Smooth muscle cell (in vitro differentiated cells): ENCODE results near the gene SLC35D3. TPM values are rescaled to one million over a fixed set of nuclear protein-coding genes. Genes with fewer than 3 reads are reported as not detected.

Experiments
- DNase-seq: peaks from one replicate; lab custom pipeline; 2025; ENCODE audit not compliant: unreplicated experiment; lab: John Stamatoyannopoulos, UW
- H2AFZ ChIP-seq: fragments of 200-600 bp; sonication (generic); 2 replicates; pipeline ENCODE4 v1.6.0; 2016; ENCODE audit warnings: antibody characterized with exemption, low read depth, mild to moderate bottlenecking
- H3F3A ChIP-seq: fragments of 200-600 bp; sonication (generic); 2 replicates; pipeline ENCODE4 v1.6.0; 2017; ENCODE audit warnings: antibody characterized with exemption, low read depth
- H3K27ac ChIP-seq: fragments of 200-600 bp; sonication (generic); 2 replicates; pipeline ENCODE4 v1.5.1; 2016; ENCODE audit warnings: low read depth, mild to moderate bottlenecking
- H3K27me3 ChIP-seq: fragments of 200-600 bp; sonication (generic); 2 replicates; pipeline ENCODE4 v1.6.1; 2016; ENCODE audit warnings: low read depth, mild to moderate bottlenecking
- H3K36me3 ChIP-seq: fragments of 200-600 bp; sonication (generic); 2 replicates; pipeline ENCODE4 v1.5.1; 2016; ENCODE audit warnings: low read depth
- H3K4me1 ChIP-seq: fragments of 200-600 bp; sonication (generic); 2 replicates; pipeline ENCODE4 v1.5.1; 2016; ENCODE audit warnings: low read depth
- H3K4me2 ChIP-seq: fragments of 200-600 bp; sonication (generic); 2 replicates; pipeline ENCODE4 v1.6.0; 2016; ENCODE audit warnings: mild to moderate bottlenecking
- H3K4me3 ChIP-seq: fragments of 200-600 bp; sonication (generic); 2 replicates; pipeline ENCODE4 v1.5.1; 2016; ENCODE audit warnings: mild to moderate bottlenecking
- H3K79me2 ChIP-seq: fragments of 200-600 bp; sonication (generic); 2 replicates; pipeline ENCODE4 v1.6.0; 2016; ENCODE audit warnings: low read depth, mild to moderate bottlenecking
- H3K9ac ChIP-seq: fragments of 200-600 bp; sonication (generic); 2 replicates; pipeline ENCODE4 v1.6.0; 2016; ENCODE audit warnings: low read depth
- H3K9me3 ChIP-seq: fragments of 200-600 bp; sonication (generic); replicated peaks from 2 replicates; pipeline ENCODE4 v1.5.1; 2016; ENCODE audit warnings: low read depth
- H4K20me1 ChIP-seq: fragments of 200-600 bp; sonication (generic); 2 replicates; pipeline ENCODE4 v1.6.0; 2016; ENCODE audit warnings: low read depth
- whole genome bisulfite sequencing: methylation state at CpG from one replicate; pipeline ENCODE4 v1.1.7; 2016; ENCODE audit warnings: low lambda C conversion rate; 5-methylcytosine and 5-hydroxymethylcytosine counted together
- polyA plus RNA-seq: library from polyadenylated mRNA; unstranded; fragments of >200 nt; fragmentation: Nextera tagmentation; extraction: Ambion mirVana; gene quantifications from 2 replicates; pipeline ENCODE4 v1.2.1, GENCODE V29; 2016
- total RNA-seq: library from RNA; depleted of rRNA; stranded (reverse); fragments of >200 nt; gene quantifications from 2 replicates; pipeline ENCODE4 v1.2.3, GENCODE V29; 2014
- TF ChIP-seq, protein P1 (sequence below): fragments of 200-600 bp; sonication (generic); IDR thresholded peaks from 2 replicates; pipeline ENCODE4 v1.5.1; 2017; ENCODE audit warnings: borderline replicate concordance, mild to moderate bottlenecking, antibody characterized with exemption; ENCODE audit not compliant: insufficient read depth, poor library complexity, severe bottlenecking

Gene SLC35D3
- total and polyA plus RNA-seq, 2 experiments from 2014 or later = not detected

DNA sequence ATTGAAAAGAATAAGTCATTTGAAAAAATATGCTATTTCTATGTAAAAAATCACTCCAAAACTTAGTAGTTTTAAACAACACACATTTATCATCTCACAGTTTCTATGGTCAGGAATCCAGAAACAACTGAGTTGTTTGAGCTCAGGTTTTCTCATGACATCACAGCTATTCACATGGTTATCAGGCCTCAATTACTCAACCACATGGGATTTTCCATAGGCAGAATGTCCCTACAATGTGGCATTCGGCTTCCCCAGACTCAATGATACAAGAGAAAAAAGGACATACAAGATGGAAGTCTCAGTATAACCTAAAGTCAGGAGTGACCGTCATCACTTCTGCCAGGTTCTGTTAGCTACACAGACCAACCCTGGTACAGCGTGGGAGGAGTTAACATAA, 3.4 kb upstream of the SLC35D3 start:
- no peaks in the 10 kb centered on the region for H3F3A ChIP-seq
- no peak overlapping the region for H3K4me3 ChIP-seq
- H3K4me1 ChIP-seq = peaks cover 18% of the 10 kb centered on the region
- H2AFZ ChIP-seq = no peak overlapping the region
- H3K9me3 ChIP-seq = no peaks in the 10 kb centered on the region
- H3K4me2 ChIP-seq = no peak overlapping the region
- DNase-seq = no peak
- H3K9ac ChIP-seq = no peak overlapping the region
- peaks cover 58% of the 10 kb centered on the region for H3K27me3 ChIP-seq
- TF ChIP-seq, protein P1, sequence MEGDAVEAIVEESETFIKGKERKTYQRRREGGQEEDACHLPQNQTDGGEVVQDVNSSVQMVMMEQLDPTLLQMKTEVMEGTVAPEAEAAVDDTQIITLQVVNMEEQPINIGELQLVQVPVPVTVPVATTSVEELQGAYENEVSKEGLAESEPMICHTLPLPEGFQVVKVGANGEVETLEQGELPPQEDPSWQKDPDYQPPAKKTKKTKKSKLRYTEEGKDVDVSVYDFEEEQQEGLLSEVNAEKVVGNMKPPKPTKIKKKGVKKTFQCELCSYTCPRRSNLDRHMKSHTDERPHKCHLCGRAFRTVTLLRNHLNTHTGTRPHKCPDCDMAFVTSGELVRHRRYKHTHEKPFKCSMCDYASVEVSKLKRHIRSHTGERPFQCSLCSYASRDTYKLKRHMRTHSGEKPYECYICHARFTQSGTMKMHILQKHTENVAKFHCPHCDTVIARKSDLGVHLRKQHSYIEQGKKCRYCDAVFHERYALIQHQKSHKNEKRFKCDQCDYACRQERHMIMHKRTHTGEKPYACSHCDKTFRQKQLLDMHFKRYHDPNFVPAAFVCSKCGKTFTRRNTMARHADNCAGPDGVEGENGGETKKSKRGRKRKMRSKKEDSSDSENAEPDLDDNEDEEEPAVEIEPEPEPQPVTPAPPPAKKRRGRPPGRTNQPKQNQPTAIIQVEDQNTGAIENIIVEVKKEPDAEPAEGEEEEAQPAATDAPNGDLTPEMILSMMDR = no peak
- no peaks in the 10 kb centered on the region for H3K79me2 ChIP-seq
- 77% methylated on average over 3 of the region's 3 CpGs for WGBS
- no peak overlapping the region for H3K27ac ChIP-seq
- H3K36me3 ChIP-seq = no peaks in the 10 kb centered on the region
- no peaks in the 10 kb centered on the region for H4K20me1 ChIP-seq

DNA sequence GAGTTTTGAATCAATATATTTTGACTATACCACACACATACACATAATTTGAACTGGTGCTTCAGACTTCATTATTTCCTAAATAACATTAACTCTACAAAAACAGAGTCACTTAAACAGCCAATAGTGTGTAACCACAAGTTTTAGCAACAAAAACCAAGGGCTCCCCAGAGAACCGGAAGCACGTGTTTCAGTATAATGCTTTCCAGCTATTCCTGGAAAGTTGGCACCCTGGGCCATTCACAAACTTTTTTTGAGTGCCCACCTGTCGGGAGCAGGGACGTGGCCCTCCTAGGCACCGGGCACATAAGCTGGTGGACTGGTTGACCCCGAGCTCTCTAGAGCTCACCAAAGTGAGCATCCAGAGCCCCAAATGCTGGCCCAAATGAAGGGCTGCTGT, 1.9 kb upstream of the SLC35D3 start:
- Histone ChIP-seq H3F3A (no peaks in the 10 kb centered on the region), H3K79me2 (no peaks in the 10 kb centered on the region), H3K9ac (no peak overlapping the region), H3K27ac (no peak overlapping the region), H4K20me1 (no peaks in the 10 kb centered on the region), H2AFZ (no peak overlapping the region), H3K4me3 (peak overlapping the region; percentile 60), H3K4me1 (peaks cover 18% of the 10 kb centered on the region), H3K27me3 (peaks cover 73% of the 10 kb centered on the region), H3K9me3 (no peaks in the 10 kb centered on the region), H3K4me2 (peak overlapping the region; percentile 98), H3K36me3 (no peaks in the 10 kb centered on the region)
- WGBS = 57% methylated on average over 6 of the region's 6 CpGs
- DNase-seq = no peak
- TF ChIP-seq, protein P1 = no peak

DNA sequence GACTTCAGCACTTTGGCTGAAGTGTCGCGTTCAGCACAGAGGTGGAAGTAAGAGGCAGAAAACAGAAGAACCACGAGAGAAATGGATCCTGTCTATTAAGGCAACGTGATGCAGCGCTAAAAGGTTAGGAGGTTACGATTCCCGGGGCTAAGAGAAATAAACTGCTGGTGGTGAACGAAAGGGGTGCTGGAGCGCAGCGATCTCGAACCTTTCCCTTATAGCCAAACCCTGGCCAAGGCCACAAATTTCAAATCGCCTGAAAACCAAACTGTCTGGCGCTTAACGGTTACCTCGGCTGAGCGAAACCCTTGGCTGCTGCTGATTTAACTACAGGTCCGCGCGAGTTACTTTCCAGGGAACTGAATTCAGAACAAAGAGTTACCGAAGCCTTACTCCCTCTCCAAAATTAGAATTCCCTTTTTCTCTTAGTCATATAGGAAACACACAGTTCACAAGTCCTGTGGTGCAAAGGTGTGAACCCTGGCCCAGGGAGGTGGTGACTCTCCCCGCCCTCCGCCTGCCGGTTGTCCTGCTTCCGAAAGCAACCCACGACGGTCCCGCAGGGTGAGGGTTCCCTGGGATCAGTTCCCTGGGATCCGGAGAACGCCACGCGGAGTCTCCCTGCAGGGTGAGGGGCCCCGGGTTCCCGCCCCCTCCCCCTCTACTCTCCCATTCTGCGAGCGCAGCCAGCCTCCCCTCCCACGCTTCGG, 1.3 kb upstream of the SLC35D3 start:
- Histone ChIP-seq H3K4me2 (peak overlapping the region; percentile 98), H3K79me2 (no peaks in the 10 kb centered on the region), H3K36me3 (no peaks in the 10 kb centered on the region), H3F3A (no peaks in the 10 kb centered on the region), H2AFZ (peak overlapping the region; percentile 62), H3K4me3 (peak overlapping the region; percentile 60), H4K20me1 (no peaks in the 10 kb centered on the region), H3K9me3 (no peaks in the 10 kb centered on the region), H3K27me3 (peaks cover 79% of the 10 kb centered on the region), H3K27ac (no peak overlapping the region), H3K9ac (no peak overlapping the region), H3K4me1 (peaks cover 18% of the 10 kb centered on the region)
- 8% methylated on average over 33 of the region's 37 CpGs for WGBS
- no peak for DNase-seq
- TF ChIP-seq, protein P1 = no peak
